ENCODE data around the gene GPC5.

The GPC5 gene

DNA sequence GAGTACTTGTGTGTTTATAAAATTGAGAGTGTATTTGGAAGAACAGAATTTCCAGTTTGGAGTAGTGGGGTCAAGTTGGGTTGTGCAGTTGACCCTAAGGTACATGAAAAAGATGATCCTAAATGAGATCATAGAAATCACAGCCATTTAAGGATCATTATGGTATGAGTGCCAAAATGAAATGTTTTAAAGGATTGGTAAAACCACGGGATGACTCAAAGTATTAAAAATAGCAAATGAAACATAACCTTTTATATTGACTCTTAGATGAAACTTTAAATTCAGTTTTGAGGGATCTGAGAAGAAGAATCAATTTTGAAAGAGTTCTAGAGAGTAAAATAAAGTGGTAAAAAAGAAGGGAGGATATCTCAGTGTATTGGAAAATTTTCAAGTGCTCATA lies 773.8 kb downstream of the GPC5 start:
- DNase-seq, result no peak

DNA sequence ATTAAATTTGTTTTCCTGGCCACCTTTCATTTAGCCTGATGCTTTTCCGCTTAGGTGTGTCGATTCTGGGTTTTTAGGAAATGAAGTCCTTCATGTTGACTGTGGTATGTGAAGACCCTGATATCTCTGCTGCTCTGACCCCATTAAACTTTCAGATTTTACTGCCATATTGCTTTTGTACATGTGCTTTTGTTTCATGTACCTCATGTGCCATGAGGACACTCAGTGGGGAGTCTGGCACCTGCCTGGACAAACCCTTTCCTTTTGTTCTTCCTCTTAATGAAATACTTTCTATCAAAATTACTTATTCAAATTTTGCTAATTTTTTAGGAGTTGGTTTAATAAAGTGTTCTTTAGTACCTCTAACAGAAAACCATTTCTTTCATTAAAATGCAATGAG lies 774.8 kb downstream of the GPC5 start:
- no peak for DNase-seq

DNA sequence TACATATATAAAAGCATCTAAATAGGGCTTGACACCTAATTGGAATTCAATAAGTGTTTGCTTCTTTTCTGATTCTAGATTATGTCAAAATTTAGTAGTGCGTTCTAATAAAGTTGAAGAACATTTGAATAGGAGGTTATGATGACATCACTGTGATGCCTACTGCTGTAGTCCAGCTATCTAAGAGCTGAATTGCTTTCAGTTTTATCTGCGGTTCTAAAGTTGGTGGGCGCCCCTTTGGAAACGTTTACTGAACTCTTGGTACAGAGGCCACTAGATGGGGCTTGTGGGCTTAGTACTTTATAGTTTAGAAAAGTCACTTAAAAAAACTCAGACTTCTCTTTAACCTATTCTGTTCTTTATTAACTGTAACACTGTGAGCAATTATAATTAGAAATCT lies 776.9 kb downstream of the GPC5 start:
- peak; percentile 6 for DNase-seq

DNA sequence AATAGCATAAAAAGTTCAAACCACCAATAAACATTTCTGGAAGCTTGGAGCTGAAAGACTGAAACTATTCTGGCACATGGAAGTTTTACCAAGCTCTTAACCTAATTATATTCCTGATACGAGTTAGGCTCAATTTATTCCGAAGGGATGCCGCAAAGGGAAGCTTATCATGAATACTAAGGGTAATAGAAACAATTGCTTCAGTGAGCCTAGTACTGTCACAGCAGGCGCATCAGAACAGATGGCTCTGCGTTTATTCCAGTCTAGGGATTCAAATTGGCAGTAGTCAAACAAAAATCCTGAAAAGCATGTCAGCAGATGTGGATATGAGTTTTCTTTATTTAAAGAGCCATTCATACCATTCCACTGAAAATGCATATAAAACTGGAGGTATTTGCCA lies 779.5 kb downstream of the GPC5 start:
- DNase-seq, result no peak

DNA sequence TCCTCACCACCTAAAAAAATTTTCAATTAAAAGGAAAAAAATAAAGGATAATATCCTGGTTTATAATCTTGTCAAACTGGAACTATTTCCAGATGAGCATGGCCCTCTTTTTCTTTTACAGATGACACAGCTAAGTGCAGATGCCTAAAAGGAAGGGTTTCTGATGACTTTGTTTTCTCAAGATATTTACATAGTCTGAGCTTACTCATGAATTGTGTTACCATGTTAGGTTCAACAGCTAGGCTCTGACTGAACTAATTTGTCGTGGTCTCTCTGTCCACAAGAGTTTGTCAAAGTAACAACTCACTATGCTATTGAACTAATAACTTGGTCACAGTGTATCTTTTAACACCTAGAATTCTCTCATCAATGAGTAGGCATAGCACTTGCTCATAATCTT lies 780.8 kb downstream of the GPC5 start:
- no peak for DNase-seq

DNA sequence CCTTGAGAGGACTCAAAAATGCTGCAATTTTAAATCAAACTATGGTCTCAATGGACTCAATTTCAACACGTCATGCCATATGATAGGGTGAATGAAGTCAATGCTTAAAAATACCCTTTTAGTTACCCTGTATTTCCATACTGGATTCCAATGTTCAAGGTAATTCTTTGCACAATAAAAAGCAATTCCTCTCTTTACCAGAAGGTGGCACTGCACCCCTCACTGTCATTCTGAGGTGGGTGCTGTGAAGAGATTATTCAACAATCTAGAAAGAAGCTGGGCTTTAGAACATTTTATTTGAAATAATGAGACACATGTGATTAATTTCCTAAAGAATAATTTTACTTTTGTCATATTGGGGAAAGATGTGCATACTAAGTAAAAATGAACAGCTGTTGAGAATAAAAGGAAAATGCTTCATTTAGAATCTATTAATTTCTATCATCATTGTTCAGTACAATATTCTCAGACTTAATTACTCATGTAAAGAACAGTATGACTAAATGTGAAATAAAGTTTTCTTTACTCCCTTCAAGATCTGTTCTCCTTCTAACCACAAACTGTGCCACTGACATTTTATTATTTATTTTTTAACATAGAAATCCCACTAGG lies 789.1 kb downstream of the GPC5 start:
- DNase-seq, result peak; percentile 16

DNA sequence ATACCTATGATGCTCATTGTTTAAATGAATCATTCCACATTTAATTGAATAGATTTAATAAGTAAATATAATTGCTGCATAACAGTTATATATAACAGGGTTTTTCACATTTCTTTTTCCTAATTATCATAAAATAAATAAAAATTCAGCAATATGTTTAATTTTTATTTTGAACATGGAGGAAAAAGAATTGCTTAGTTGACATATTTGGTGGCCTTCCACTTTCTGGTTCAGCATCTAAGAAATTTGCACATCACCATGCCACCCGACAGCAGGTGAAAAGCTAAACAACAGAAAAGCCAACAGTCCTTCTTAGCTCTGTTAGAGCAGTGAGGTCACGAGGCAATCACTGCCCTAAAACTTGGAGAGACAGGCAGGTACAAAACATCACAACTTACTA lies 790.2 kb downstream of the GPC5 start:
- no peak for DNase-seq

DNA sequence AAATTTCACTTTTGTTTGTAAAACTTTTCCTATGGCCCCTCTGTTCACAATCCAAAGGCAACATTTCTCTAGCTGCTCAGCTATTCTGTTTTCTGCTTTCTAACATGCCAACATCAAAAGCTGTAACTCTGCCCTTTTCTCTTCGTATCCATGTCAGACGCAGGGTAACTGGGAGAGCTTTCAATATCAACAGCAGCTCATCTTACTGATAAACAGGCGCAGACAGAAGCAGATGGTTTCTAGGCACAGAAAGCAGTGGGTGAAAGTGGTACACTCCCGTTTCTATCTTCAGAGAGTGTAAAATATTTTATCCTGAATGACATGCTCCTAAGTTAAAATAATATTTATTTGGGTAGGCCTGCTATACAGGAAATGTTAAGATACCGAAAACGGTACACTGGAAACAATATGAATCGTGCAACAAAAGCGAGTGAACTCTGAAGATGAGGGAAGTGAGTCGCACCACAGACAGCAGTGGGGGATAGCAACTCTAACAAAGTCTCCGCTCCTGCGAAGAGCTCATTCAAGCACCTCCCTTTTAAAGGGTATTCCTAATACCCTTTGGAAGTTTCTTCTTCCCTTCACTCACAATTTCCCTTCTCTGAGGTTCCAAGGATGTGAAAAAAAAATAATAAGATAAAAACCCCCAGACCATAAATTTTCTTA lies 798.3 kb downstream of the GPC5 start:
- DNase-seq, result no peak

DNA sequence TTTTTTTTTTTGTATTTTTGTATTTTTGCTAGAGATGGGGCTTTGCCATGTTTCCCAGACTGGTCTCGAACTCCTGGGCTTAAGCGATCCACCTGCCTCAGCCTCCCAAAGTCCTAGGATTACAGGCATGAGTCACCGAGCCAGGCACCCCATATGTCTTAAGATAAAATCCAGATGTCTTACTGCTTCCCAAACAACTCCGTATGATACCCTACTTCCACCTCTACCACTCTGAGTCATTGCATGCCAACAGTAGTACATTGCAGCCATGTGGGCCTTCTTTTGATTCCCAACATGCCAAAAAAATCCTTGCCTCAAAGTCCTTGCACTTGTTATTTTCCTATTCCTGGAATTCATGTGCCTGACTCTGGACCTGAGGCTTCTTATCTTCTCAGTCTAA lies 799.2 kb downstream of the GPC5 start:
- no peak for DNase-seq

DNA sequence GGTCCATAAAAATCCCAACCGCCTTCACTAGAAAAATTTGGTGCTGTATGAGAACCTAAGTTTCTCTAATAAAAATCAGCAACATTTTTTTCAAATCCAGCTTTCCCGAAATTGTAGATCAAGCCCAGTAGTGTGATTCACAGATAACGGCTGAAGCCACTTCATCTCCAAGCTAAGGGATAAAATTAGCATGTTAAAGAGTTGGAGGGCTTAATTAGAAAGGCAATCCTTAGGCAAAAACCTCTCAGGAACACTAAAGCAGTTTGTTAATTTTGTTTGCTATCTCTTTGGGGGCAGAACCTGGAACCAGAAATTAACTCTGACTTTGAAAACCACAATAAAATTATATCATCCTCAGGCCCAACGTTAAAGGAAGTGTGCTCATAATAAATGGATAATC lies 820.2 kb downstream of the GPC5 start:
- no peak for DNase-seq

DNA sequence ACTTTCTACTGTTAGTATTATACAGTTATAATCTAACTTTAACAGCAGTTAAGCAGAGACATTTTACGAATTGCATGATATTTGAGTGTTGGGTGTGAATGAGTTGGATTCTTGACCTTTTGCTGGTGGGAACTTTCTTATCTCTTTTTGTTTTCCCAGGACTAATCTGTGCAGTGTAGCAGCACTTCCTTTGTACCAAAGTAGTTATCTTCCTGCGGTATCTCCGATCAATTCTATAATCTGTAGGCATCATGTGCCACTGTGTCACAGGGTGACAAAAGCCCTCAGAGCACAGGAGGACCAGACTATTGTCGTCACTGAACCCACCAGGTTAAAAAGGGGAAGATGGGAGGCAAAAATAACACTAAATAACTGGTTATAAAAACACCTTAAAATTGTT lies 823.5 kb downstream of the GPC5 start:
- no peak for DNase-seq

DNA sequence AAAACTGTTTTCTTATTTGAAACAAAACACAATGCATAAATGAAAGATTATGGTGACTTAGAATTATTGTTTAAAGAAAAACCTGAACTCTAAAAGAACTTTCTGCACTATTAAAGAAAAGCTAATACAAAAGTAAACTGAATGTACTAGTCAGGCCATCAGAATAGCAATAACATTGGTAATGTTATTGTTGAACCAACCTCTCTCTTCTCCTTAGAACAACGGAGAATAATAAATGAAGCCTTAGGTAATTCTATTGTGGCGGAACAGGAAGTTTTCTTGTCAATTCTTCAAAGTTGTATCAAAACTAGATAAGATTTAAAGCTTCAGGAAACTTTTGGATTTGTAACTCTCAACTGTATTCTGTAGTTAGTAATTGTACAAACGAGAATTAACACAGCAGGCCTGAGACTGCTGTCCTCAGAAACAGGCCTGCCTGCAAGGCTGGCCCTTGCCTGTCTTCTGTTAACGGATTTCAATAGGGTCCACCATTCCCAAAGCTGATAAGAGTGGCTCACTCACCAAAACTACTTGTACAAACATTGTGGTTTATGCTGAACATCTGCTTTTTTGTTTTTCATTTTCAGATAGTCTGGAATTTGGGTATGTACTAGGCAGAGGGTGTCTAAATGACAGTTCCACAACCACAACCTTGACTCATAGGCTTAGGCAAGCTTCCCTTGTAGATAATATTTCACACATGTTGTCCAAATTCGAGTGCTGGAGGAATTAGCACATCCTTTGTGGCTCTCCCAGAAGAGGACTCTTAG lies 825.8 kb downstream of the GPC5 start:
- DNase-seq, result no peak

DNA sequence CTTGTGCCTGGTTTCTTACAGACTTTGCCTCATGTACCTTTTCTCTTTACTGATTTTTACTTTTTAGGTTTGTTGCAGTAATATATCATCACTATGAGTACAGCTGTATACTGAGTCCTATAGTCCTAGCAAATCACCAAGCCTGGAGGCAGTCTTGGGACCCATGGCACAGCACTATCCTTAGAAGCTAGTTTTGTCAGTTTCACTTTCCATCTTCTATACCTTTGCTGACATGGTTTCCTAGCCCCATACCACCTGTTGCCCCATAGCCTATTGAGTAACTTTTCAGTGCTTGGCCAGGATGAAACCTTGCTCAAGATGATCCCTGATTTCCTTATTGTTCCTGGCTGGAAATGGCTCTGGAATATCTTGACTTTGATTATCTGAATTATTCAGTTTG lies 826.4 kb downstream of the GPC5 start:
- no peak for DNase-seq

DNA sequence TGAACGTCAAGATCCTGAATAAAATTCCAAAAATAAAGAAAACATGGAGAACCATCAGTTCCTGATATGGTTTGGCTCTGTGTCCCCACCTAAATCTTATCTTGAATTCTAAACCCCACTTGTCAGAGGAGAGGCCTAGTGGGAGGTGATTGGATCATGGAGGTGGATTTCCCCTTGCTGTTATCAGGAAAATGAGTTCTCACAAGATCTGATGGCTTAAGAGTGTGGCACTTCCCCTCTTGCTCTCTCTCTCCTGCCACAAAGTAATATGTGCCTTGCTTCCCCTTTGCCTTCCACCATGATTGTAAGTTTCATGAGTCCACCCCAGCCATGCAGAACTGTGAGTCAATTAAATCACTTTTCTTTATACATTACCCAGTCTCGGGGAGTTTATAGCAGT lies 827.4 kb downstream of the GPC5 start:
- no peak for DNase-seq

DNA sequence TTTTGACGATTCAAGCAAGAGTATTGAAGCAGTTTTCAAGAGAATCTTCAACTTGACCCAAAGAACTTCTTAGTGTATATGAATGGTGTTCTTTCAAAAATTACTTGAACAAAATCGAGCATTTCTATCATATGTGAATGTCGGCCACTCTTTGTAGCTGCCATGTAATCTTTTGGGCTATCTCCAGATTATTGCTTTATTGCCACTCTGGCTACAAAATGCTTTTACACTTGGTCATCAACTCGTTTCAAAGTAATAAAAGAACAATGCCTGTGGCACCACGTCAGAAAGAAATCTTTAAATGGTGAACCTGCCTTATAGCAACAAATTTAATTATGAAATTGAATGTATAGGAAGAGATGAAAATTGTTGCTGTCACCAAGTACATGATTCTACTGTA lies 834.5 kb downstream of the GPC5 start:
- no peak for DNase-seq

DNA sequence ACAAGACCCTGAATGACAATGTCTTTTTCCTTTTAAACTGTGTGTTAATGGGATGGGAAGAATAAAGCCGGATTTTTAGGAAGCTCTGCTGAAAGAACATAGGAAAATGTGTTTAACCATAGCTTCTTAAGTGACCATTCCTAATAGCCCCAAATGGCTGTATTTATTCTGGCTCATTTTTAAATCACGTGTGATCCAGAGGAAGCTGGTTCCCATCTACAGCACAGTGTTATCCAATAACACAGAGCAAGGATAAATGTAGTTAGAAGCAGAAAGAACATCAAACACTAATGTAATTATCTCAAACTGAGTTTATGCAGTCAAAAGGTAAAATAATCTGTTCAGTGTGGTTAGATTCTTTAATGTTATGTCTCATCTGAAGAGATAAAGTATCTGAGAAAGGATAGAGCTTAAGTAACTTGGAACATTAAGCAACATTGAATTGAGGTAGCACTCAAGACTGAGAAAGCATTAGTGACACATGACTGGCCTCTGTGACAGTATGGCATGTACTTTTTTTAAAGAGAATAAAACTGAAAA lies 853.3 kb downstream of the GPC5 start:
- DNase-seq, result no peak

DNA sequence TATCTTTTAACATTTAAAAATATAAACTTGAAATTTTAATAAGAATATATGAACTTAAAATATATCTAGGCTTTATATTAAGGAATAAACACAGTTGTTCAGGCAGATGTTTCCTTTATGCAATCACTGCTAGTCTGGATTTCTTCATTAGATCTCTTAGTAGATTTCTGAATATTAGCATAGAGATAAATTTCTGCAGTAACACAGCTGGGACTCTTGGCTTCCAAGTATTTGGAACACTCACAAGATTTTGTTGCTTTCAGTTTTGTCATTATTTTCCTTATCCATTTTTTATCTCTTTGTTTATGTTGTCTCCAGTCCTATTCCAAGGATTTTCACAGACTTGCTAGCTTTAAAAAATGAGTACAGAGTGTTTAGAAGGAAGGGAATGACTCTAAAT lies 857.1 kb downstream of the GPC5 start:
- no peak for DNase-seq

DNA sequence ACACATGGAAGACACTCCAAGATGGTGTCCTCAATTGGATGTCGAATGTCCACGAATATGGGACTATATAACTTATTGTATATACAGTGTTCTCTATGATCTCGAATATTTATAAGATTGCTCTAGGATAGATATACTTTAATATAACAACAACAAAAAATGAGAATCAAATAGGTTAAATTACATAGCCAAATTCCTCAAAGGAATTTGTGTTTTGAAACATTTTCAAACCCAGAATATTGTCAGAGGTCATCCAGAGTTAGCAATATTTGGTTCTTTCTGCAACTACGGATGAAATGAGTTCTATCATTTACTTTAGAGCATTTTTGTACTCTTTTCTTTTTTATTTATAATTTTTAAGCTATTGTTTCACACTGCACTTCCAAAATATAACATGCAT lies 857.8 kb downstream of the GPC5 start:
- no peak for DNase-seq

DNA sequence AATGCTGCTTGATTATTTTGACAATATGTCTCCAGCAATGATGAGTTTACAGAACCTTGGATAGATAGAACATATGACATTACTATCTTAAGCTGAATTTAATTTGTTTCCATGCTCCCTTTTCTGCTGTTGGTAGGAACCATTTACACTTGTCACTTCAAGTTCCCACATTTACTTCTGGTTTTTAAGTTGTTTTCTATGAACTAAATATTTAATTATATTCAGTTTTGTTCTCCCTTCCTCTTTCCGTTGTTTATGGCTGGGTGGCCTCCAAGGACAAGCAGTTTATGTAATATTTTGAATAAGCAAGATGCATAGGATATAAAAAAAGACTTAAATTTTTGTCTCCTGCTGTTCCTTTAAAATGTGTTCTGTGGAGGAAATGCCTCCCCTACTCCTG lies 860.6 kb downstream of the GPC5 start:
- DNase-seq, result no peak

DNA sequence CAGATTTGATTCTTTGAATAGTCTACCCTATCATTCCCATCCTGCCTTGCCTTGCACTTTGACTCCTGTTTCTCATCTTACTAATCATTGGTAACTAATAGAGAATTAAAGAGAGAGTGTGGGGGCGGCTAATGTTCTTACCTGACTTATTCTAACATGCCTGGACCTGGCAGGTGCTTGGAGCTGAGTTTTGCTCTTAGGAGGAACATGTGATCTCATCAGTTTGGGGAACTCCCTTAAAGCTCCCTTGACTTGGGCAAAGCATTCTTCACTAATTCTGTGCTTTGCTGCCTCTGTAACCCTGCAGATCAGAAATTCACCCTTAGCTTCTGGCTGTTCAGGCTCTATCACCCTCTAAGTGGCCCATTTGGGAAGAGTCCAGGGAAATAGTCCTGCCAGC lies 861.1 kb downstream of the GPC5 start:
- DNase-seq, result no peak

DNA sequence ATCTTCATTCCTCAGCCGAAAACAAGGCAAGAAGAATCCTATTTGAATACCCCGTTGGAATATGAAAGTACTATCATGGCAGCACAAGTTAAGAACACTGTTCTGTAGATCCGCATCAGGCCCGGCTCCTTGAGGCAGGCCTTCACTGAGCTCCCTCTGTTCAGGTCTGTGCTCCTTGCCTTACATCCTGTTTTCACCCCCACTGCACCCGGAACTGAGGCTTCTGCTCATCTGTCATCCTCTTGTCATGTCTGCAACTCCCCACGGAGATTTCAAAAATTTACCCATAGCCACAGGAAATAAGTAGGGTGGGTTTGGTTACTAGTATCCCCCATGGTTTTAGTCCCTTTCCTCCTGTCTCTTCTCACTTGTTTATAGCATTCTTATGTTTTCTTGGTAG lies 861.9 kb downstream of the GPC5 start:
- no peak for DNase-seq

DNA sequence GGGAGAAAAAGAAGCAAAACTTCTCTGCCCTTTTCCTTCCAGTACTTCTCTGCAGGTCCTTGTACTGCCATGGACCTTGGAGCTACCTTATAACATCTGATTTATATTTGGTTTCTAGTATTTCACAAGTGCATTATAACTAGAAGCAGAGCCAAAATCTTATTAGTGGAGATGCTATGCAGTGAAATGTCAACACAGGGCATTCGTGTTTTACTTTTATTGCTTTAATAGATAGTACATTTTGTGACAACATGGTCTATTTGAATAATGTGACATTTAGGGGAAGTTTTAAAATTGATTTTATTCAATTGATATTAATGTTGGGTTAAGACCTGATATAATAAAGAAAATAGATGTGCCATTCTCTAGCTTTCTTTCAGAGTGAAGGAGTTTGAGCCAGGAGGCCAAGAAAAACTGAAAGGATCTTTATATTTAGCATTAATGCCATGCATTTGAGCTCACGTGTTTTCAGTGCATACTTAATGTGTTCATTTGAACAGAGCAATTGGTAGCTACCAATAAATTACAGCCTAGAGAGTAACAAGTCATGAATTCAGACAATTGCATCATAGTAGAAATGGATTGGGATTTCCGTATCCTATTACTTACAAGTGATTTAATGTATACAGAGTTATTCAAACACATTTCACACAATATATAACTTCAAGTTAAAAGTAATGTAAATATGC lies 863.8 kb downstream of the GPC5 start:
- no peak for DNase-seq

DNA sequence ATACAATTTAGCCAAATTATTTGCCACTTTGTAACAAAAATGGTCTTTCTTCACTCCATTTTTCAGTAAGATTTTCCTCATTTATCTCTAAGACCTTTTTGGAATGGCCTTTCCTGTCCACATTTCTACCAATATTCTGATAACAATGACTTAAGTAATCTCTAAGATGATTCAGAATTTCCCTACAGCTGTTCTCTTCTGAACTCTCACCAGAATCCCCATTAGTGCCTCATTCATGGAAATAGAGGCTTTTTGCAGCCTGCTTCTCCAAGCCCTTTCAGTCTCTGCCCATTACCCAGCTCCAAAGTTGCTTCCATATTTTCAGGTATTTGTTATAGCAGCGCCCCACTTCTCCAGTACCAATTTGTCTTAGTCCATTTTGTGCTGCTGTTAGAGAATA lies 867.0 kb downstream of the GPC5 start:
- no peak for DNase-seq
